B cell (primary cell): ENCODE measurements around the gene FAM20C. TPM values are rescaled to one million over a fixed set of nuclear protein-coding genes. Genes with fewer than 3 reads are reported as not detected.

Experiments
- ATAC-seq: fragments of 200-7000 bp; cut with Tn5 transposase; one replicate; pipeline ENCODE4 v1.10.0; 2021; ENCODE audit warnings: low read depth, mild to moderate bottlenecking, moderate number of reproducible peaks, moderate library complexity
- CTCF ChIA-PET: fragments of 350-600 bp; sonication (Branson Sonifier 250); formaldehyde crosslinking; loops from one replicate; lab custom pipeline; 2021; ENCODE audit warnings: antibody characterized with exemption, inconsistent platforms; lab: Charles Lee
- POLR2A ChIA-PET: fragments of 350-600 bp; sonication (Branson Sonifier 250); formaldehyde crosslinking; loops from one replicate; lab custom pipeline; 2021; ENCODE audit warnings: antibody characterized with exemption; lab: Charles Lee
- DNase-seq: peaks from one replicate; pipeline ENCODE4 v3.0.0; 2013
- H2AFZ ChIP-seq: 2 replicates; pipeline ENCODE4 v1.6.1; 2012; ENCODE audit warnings: mild to moderate bottlenecking, low read depth, low read length; ENCODE audit not compliant: insufficient read depth, poor library complexity, severe bottlenecking
- H3K27ac ChIP-seq, 2 donors: 1 replicate in 1 of 2; 2 replicates in 1 of 2; pipeline ENCODE4 v1.5.1; 2012 to 2013; ENCODE audit warnings: low read length in 2 of 2, mild to moderate bottlenecking in 2 of 2, moderate library complexity in 1 of 2
- H3K27me3 ChIP-seq, 4 experiments: fragments of 200-600 bp in 1 of 4; sonication (generic) in 1 of 4; replicated peaks in 1 of 4; 1 replicate in 2 of 4; 2 replicates in 2 of 4; pipeline versions ENCODE4 v1.6.1 to v1.7.0; 2013 to 2016; ENCODE audit warnings: low read length in 3 of 4, mild to moderate bottlenecking in 2 of 4, mixed read lengths in 1 of 4, moderate library complexity in 1 of 4; ENCODE audit not compliant: insufficient read depth in 4 of 4, control insufficient read depth in 3 of 4; ENCODE audit errors: control extremely low read depth in 1 of 4
- H3K36me3 ChIP-seq, 2 experiments: replicated peaks in 1 of 2; 1 replicate in 1 of 2; 2 replicates in 1 of 2; pipeline versions ENCODE4 v1.6.1 to v1.7.1; 2013; ENCODE audit warnings: low read length in 1 of 2; ENCODE audit not compliant: insufficient read depth in 2 of 2, control insufficient read depth in 1 of 2; ENCODE audit errors: control extremely low read depth in 1 of 2, extremely low read depth in 1 of 2
- H3K4me1 ChIP-seq, 2 donors: fragments of 200-600 bp in 1 of 2; sonication (generic) in 1 of 2; 1 replicate in 1 of 2; 2 replicates in 1 of 2; pipeline versions ENCODE4 v1.5.1 to v1.6.1; 2013 to 2017; ENCODE audit warnings: low read length in 2 of 2; ENCODE audit not compliant: control insufficient read depth in 2 of 2, insufficient read depth in 2 of 2
- H3K4me2 ChIP-seq: replicated peaks from 2 replicates; pipeline ENCODE3; 2012; ENCODE audit warnings: mild to moderate bottlenecking, low read depth, low read length; ENCODE audit not compliant: poor library complexity, severe bottlenecking
- H3K4me3 ChIP-seq, 5 experiments: fragments of 200-600 bp in 1 of 5; sonication (generic) in 1 of 5; 1 replicate in 3 of 5; 2 replicates in 2 of 5; pipeline versions ENCODE4 v1.5.1 to v1.7.0; 2011 to 2016; ENCODE audit warnings: low read length in 4 of 5, mild to moderate bottlenecking in 4 of 5, low read depth in 2 of 5, control low read depth in 1 of 5, moderate library complexity in 1 of 5; ENCODE audit not compliant: insufficient read depth in 1 of 5; ENCODE audit errors: control extremely low read depth in 1 of 5, extremely low read depth in 1 of 5
- H3K79me2 ChIP-seq: fragments of 200-600 bp; sonication (generic); one replicate; pipeline ENCODE4 v1.6.0; 2016; ENCODE audit warnings: low read length; ENCODE audit not compliant: control insufficient read depth, insufficient read depth
- H3K9ac ChIP-seq: fragments of 200-600 bp; sonication (generic); 2 replicates; pipeline ENCODE4 v1.6.1; 2017; ENCODE audit warnings: mild to moderate bottlenecking, low read length, moderate library complexity
- H3K9me3 ChIP-seq, 3 donors: one replicate each; pipeline versions ENCODE4 v1.6.1 to v1.7.1; 2013; ENCODE audit warnings: low read length in 2 of 3; ENCODE audit not compliant: control insufficient read depth in 2 of 3, insufficient read depth in 1 of 3; ENCODE audit errors: control extremely low read depth in 1 of 3
- H4K20me1 ChIP-seq: 2 replicates; pipeline ENCODE4 v1.6.0; 2012; ENCODE audit warnings: mild to moderate bottlenecking, low read length; ENCODE audit not compliant: insufficient read depth, control insufficient read depth, poor library complexity, severe bottlenecking
- H3K27ac Mint-ChIP-seq: one replicate; pipeline ENCODE4 v1.8.0; 2021; ENCODE audit warnings: mixed read lengths
- H3K27me3 Mint-ChIP-seq: one replicate; pipeline ENCODE4 v1.8.0; 2021; ENCODE audit warnings: mixed read lengths
- H3K4me1 Mint-ChIP-seq: one replicate; pipeline ENCODE4 v1.8.0; 2021; ENCODE audit warnings: mixed read lengths
- H3K4me3 Mint-ChIP-seq: one replicate; pipeline ENCODE4 v1.8.0; 2021; ENCODE audit warnings: mixed read lengths
- H3K9me3 Mint-ChIP-seq: one replicate; pipeline ENCODE4 v1.8.0; 2022; ENCODE audit warnings: mixed read lengths; ENCODE audit not compliant: insufficient read depth
- EZH2 ChIP-seq: IDR thresholded peaks from 2 replicates; pipeline ENCODE4 v1.6.1; 2012; ENCODE audit warnings: borderline replicate concordance, low read depth, mild to moderate bottlenecking, moderate library complexity, low read length; ENCODE audit not compliant: insufficient read depth, poor library complexity, severe bottlenecking
- WGBS: methylation state at CpG from one replicate; pipeline ENCODE4 v1.1.5; 2013; ENCODE audit warnings: missing lambda C conversion rate; ENCODE audit not compliant: insufficient coverage; 5-methylcytosine and 5-hydroxymethylcytosine counted together
- intact Hi-C: fragments of 100-400 bp; cut with micrococcal nuclease; formaldehyde crosslinking; loops from one replicate; pipeline ENCODE4 v1.10.0; 2022
- polyA plus RNA-seq: library from polyadenylated mRNA; depleted of rRNA; stranded (reverse); fragments of >200 nt; gene quantifications from 2 replicates; pipeline ENCODE4 v1.2.3, GENCODE V29; 2012
- total RNA-seq, 2 donors: library from RNA; stranded (reverse); fragments of 120-200 nt in 1 of 2; gene quantifications; 1 replicate in 1 of 2; 2 replicates in 1 of 2; pipeline versions ENCODE4 v1.2.3 to v1.2.4, GENCODE V29; 2013 to 2022
- TF ChIP-seq, protein P1 (sequence below): fragments of 200-600 bp; IDR thresholded peaks from one replicate; pipeline ENCODE4 v1.8.0; 2022; ENCODE audit warnings: antibody characterized with exemption, mild to moderate bottlenecking

The FAM20C gene
- total and polyA plus RNA-seq, 2 donors (not counting 1 experiment from before 2014, with no cell fraction given): 0.54 to 0.81 TPM

DNA sequence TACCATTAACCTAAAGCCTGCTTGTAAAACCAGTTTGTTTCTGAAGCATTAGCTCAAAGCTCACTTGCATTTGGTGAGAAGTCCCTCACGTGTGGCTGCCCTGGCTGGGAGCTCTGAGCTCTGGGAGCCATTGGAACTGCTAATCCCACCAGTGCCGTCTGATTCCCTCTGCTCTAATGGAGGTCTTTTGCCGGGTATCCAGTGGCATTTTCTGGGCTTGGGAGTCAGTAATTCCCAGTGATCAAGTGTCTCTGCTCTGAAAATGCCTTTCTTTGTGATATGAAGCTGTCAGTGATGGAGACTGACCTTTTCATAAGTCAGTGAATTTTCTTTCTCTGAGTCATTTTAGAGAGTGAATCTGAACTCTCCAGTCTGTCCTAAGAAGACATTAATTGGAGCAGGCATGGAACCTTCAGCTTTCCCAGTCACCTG lies 36.9 kb upstream of the FAM20C start:
- ChIA-PET CTCF (interaction anchor here (0.6 kb wide), 1 partner anchor 45 kb away, joined by 5 read pairs; no protein-coding TSS in a partner anchor), POLR2A (no interaction called here)
- intact Hi-C loops: no loop called here
- no peaks in the 10 kb centered on the region for H4K20me1 ChIP-seq
- DNase-seq (no peak), ATAC-seq (no peak)
- no peak overlapping the region for H3K9ac ChIP-seq
- H3K27me3 ChIP-seq: no peaks in the 10 kb centered on the region
- Mint-ChIP-seq H3K9me3 (no peaks in the 10 kb centered on the region), H3K27me3 (peaks cover 3% of the 10 kb centered on the region), H3K4me3 (no peak overlapping the region), H3K4me1 (peaks cover 2% of the 10 kb centered on the region), H3K27ac (no peak overlapping the region)
- H3K4me3 ChIP-seq: no peak overlapping the region
- H3K79me2 ChIP-seq: no peaks in the 10 kb centered on the region
- peaks cover under 1 to 1% of the 10 kb centered on the region in 2 donors for H3K4me1 ChIP-seq
- H3K36me3 ChIP-seq: no peaks in the 10 kb centered on the region
- no peak overlapping the region for H2AFZ ChIP-seq
- H3K4me2 ChIP-seq: no peak overlapping the region
- peaks cover 0 to 9% (median 0%) of the 10 kb centered on the region in 3 donors for H3K9me3 ChIP-seq
- no peak overlapping the region for H3K27ac ChIP-seq
- TF ChIP-seq, protein P1, sequence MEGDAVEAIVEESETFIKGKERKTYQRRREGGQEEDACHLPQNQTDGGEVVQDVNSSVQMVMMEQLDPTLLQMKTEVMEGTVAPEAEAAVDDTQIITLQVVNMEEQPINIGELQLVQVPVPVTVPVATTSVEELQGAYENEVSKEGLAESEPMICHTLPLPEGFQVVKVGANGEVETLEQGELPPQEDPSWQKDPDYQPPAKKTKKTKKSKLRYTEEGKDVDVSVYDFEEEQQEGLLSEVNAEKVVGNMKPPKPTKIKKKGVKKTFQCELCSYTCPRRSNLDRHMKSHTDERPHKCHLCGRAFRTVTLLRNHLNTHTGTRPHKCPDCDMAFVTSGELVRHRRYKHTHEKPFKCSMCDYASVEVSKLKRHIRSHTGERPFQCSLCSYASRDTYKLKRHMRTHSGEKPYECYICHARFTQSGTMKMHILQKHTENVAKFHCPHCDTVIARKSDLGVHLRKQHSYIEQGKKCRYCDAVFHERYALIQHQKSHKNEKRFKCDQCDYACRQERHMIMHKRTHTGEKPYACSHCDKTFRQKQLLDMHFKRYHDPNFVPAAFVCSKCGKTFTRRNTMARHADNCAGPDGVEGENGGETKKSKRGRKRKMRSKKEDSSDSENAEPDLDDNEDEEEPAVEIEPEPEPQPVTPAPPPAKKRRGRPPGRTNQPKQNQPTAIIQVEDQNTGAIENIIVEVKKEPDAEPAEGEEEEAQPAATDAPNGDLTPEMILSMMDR: no peak
- no peak for TF ChIP-seq EZH2
- 87% methylated on average over 3 of the region's 3 CpGs for WGBS

DNA sequence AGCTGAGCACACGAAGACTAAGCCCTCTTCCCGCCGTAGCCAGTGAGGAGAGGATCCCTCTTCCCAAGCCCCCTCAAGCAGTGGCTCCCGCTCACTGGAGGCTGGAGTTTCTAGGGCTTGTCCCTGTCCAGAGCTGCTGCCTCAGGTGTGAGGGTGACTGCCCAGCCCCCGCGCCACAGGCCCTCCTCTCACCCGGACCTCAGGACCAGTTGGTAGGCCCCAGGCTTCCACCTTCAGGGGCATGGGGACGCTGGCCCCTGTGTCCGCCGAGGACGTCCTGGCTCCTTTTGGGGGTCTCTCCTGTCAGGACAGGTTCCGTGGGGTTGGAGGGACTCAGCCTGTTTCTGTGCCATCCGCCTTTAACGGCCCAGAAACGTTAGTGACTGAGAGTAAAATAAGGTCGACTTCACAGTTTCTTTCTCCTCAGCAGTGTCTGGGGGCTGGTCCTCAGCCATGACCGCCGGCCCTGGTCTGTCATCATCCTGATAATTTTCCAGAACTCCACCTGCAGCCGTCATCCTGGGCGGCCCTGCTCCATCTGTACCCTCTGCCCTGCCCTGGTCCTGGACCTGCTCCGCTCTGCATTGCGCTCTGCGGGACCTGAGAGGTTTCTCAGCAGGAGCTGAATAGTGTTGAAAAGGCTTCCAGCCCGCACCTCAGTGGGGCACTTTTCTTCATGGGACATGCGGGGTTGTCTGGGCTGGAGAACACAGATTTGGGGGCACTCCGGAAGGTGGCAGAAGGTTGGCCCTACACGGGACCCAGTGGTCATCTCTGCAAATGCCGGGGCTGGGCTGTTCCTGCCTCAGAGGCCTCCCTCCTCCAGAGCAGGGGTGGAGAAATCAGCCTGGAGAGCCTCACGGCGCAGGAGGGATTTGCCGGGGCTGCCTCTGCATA lies 36.0 kb upstream of the FAM20C start:
- POLR2A ChIA-PET: no interaction called here
- no peak for TF ChIP-seq EZH2
- TF ChIP-seq, protein P1: no peak
- Mint-ChIP-seq H3K9me3 (no peaks in the 10 kb centered on the region), H3K4me3 (no peak overlapping the region), H3K4me1 (no peaks in the 10 kb centered on the region), H3K27me3 (peaks cover 3% of the 10 kb centered on the region), H3K27ac (no peak overlapping the region)
- ATAC-seq: no peak
- Histone ChIP-seq H3K79me2 (no peaks in the 10 kb centered on the region), H4K20me1 (no peaks in the 10 kb centered on the region), H3K4me1 (no peaks in the 10 kb centered on the region), H3K9me3 (peaks cover 0 to under 1% (median 0%) of the 10 kb centered on the region in 3 donors), H3K36me3 (no peaks in the 10 kb centered on the region), H3K9ac (no peak overlapping the region), H3K27ac (no peak overlapping the region), H2AFZ (no peak overlapping the region), H3K4me2 (no peak overlapping the region), H3K4me3 (no peak overlapping the region), H3K27me3 (no peaks in the 10 kb centered on the region)
- CTCF ChIA-PET: no interaction called here
- no peak for DNase-seq
- 93% methylated on average over 30 of the region's 31 CpGs for WGBS
- intact Hi-C loops: no loop called here
